Ovary (tissue), 9 donors: ENCODE data around the gene SLC25A25. TPM values are rescaled to one million over a fixed set of nuclear protein-coding genes. Genes with fewer than 3 reads are reported as not detected.

Experiments used
- DNase-seq, 5 donors: peaks; one replicate each; pipeline ENCODE4 v3.0.0-alpha.2; 2019 to 2020
- H3K27ac ChIP-seq, 2 donors: fragments of 200-600 bp; one replicate each; pipeline versions ENCODE4 v1.5.1 to v1.8.0; 2019 to 2022
- H3K27me3 ChIP-seq: fragments of 200-600 bp; one replicate; pipeline ENCODE4 v1.8.0; 2022
- H3K36me3 ChIP-seq: fragments of 200-600 bp; sonication (generic); one replicate; pipeline ENCODE4 v1.5.1; 2019
- H3K4me1 ChIP-seq: one replicate; pipeline ENCODE4 v1.8.1; 2013; ENCODE audit warnings: mild to moderate bottlenecking, moderate library complexity; ENCODE audit not compliant: insufficient read depth
- H3K4me3 ChIP-seq: fragments of 200-600 bp; sonication (generic); one replicate; pipeline ENCODE4 v1.5.1; 2017
- H3K9me3 ChIP-seq, 2 donors: fragments of 200-600 bp in 1 of 2; sonication (generic) in 1 of 2; one replicate each; pipeline versions ENCODE4 v1.5.1 to v1.8.1; 2013 to 2019; ENCODE audit warnings: mild to moderate bottlenecking in 1 of 2, moderate library complexity in 1 of 2
- CTCF ChIP-seq, 3 donors: fragments of 450-650 bp in 2 of 3; fragments of 200-600 bp in 1 of 3; IDR thresholded peaks; one replicate each; pipeline versions ENCODE4 v1.5.1 to v1.8.0; 2016 to 2022; ENCODE audit warnings: antibody characterized with exemption in 3 of 3, mild to moderate bottlenecking in 1 of 3
- EP300 ChIP-seq: sonication (generic); formaldehyde crosslinking; IDR thresholded peaks from one replicate; pipeline ENCODE4 v1.6.1; 2017; ENCODE audit warnings: antibody characterized with exemption
- POLR2A ChIP-seq: fragments of 450-650 bp; IDR thresholded peaks from one replicate; pipeline ENCODE4 v1.6.1; 2017; ENCODE audit warnings: antibody characterized with exemption, mild to moderate bottlenecking, moderate library complexity
- WGBS, 3 donors: extraction: QIAGEN DNeasy Blood & Tissue Kit in 1 of 3; methylation state at CpG; one replicate each; pipeline versions ENCODE4 v1.1.5 to v1.1.7; 2013 to 2017; 5-methylcytosine and 5-hydroxymethylcytosine counted together
- intact Hi-C, 4 donors: fragments of 100-400 bp; cut with DNase I; formaldehyde crosslinking; loops; one replicate each; pipeline versions ENCODE4 v1.11.0 to v1.15.1; 2022 to 2023
- polyA plus RNA-seq, 2 donors: library from polyadenylated mRNA; stranded (reverse); fragments of 200-250 nt in 1 of 2; fragments of 350-450 nt in 1 of 2; fragmentation: Illumina TruSeq in 1 of 2; extraction: RNeasy Lipid Tissue Mini Kit (QIAGEN cat#74804) in 1 of 2; gene quantifications; one replicate each; pipeline ENCODE4 v1.2.3, GENCODE V29; 2013 to 2014
- total RNA-seq, 7 donors: library from RNA; depleted of rRNA in 2 of 7; stranded (reverse); fragments of >200 nt in 2 of 7; fragmentation: NEBNext Ultra II Directional in 3 of 7; extraction: Animal tissue kit (Norgen Biotek cat#: 25700) in 3 of 7; gene quantifications; one replicate each; pipeline versions ENCODE4 v1.1.0 to v1.2.4, GENCODE V29; 2016 to 2023
- donor health status: DM: no; HTN: no; CAD: no; lungs with moderate emphysema.
- donor health status: DM: no; HTN: no; CAD: no.
- donor health status: Bipolar disorder and iron deficiency.
- donor health status: DM: yes; HTN: yes; CAD: no.
- donor health status: DM: no; HTN: no; CAD: no.
- donor health status: DM: yes; HTN: yes; CAD: no.

SLC25A25 gene
- total and polyA plus RNA-seq, 9 donors, result 23.4 to 90.1 (median 39.8) TPM

- TF ChIP-seq CTCF (IDR thresholded peaks at IDR 0.05) (no peak), EP300 (no peak), POLR2A (no peak)
- no peaks in the 10 kb centered on the region for H3K4me1 ChIP-seq
- no peak overlapping the region for H3K4me3 ChIP-seq
- no peak overlapping the region for H3K27ac ChIP-seq
- intact Hi-C loops, result no loop called here
- WGBS, 3 donors, result 90 to 92% (median 90%) methylated on average over 18 of the region's 18 CpGs
- H3K9me3 ChIP-seq, result no peaks in the 10 kb centered on the region
- no peaks in the 10 kb centered on the region for H3K36me3 ChIP-seq
- H3K27me3 ChIP-seq, result no peaks in the 10 kb centered on the region
- peak in 2 of 5 donors; percentile 15 to 26 for DNase-seq
Observed at GRCh38 chr9:128136816-128137793, 69.1 kb downstream of the SLC25A25 start.

GRCh38 chr9:128138001-128138400 is 70.0 kb downstream of the SLC25A25 start:
- Histone ChIP-seq H3K27me3 (no peaks in the 10 kb centered on the region), H3K36me3 (no peaks in the 10 kb centered on the region), H3K27ac (no peak overlapping the region), H3K9me3 (no peaks in the 10 kb centered on the region), H3K4me3 (no peak overlapping the region), H3K4me1 (no peaks in the 10 kb centered on the region)
- peak in 1 of 5 donors; percentile 9 for DNase-seq
- no peak for TF ChIP-seq CTCF (IDR thresholded peaks at IDR 0.05)
- no peak for TF ChIP-seq POLR2A
- TF ChIP-seq EP300, result no peak
- intact Hi-C loops, result no loop called here
- 71 to 80% (median 80%) methylated on average over 1 to 3 of the region's 3 CpGs for WGBS, 3 donors

GRCh38 chr9:128139621-128140020 is 71.6 kb downstream of the SLC25A25 start:
- WGBS, 3 donors, result 55 to 65% (median 57%) methylated on average over 7 to 8 of the region's 16 CpGs
- Histone ChIP-seq H3K9me3 (no peaks in the 10 kb centered on the region), H3K36me3 (no peaks in the 10 kb centered on the region), H3K27ac (no peak overlapping the region), H3K4me1 (no peaks in the 10 kb centered on the region), H3K4me3 (no peak overlapping the region), H3K27me3 (no peaks in the 10 kb centered on the region)
- peak in 1 of 5 donors; percentile 5 for DNase-seq
- intact Hi-C loops, result no loop called here
- no peak for TF ChIP-seq CTCF (IDR thresholded peaks at IDR 0.05)
- no peak for TF ChIP-seq EP300
- no peak for TF ChIP-seq POLR2A

GRCh38 chr9:128141604-128142003 is 73.6 kb downstream of the SLC25A25 start:
- WGBS, 3 donors, result 95 to 97% (median 96%) methylated on average over 3 of the region's 3 CpGs
- H3K27ac ChIP-seq, result no peak overlapping the region
- no peaks in the 10 kb centered on the region for H3K36me3 ChIP-seq
- no peaks in the 10 kb centered on the region for H3K9me3 ChIP-seq
- no peaks in the 10 kb centered on the region for H3K27me3 ChIP-seq
- intact Hi-C loops, result no loop called here
- no peak for TF ChIP-seq EP300
- TF ChIP-seq CTCF (IDR thresholded peaks at IDR 0.05), result no peak
- TF ChIP-seq POLR2A, result no peak
- DNase-seq, result peak in 1 of 5 donors; percentile 5
- no peaks in the 10 kb centered on the region for H3K4me1 ChIP-seq
- no peak overlapping the region for H3K4me3 ChIP-seq
